ENCODE measurements around the gene NRG4. TPM values are rescaled to one million over a fixed set of nuclear protein-coding genes. Genes with fewer than 3 reads are reported as not detected.
"Not testable (repeated sequence)": the region's sequence is repeated elsewhere in the genome, so short reads cannot be mapped to it uniquely, and the experiment has no call there.

Gene NRG4
- total and polyA plus RNA-seq, 2 of the 8 experiments (the other 6 are each of a cell fraction or from before 2014, with no cell fraction given): 0.24 TPM; not detected in 1

DNA sequence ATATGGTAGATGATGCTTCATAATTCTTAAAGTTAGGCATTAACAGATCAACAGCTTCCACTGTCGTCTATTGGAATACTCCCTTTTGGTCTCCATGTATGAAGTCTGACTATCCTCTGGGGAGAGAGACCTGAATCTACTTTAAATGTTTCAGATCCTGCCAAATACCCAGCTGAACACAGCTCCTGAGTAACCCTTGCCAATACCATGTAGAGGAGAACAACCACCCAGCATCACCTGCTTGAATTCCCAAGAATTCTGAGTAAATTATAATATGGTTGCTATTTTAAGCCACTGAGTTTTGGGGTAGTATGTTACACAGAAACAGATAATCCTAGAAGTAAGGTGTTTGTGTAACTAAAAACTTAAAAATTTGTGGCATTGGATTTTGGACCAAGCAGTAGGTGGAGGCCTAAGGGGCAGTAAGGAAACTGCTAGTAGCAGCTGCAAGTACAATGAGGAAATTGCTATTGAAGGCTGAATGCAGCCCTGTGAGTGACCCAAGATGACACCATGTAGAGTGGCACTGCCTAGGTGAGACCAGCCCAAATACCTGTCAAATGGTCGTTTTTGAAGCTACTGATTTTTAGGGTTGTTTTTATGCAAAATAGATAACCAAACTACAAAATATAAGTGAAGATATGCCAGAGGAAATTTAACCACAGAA lies 30.9 kb downstream of the NRG4 start (continued):
- TF ChIP-seq CBX5 (IDR thresholded peaks at IDR 0.05; ENCODE audit: low read depth, low read length) (no peak), TEAD4 (IDR thresholded peaks at IDR 0.05; ENCODE audit: low read depth, low read length) (no peak), POLR2A (IDR thresholded peaks at IDR 0.05; ENCODE audit: control extremely low read depth in 1 of 2, low read depth in 2 of 2, low read length in 2 of 2) (no peak), EGR1 (IDR thresholded peaks at IDR 0.05; ENCODE audit: borderline replicate concordance, low read depth, low read length) (no peak), SIRT6 (IDR thresholded peaks at IDR 0.05; ENCODE audit: low read length) (no peak), YY1 (IDR thresholded peaks at IDR 0.05; ENCODE audit: low read depth, low read length) (no peak), HDAC2 (IDR thresholded peaks at IDR 0.05; ENCODE audit: borderline replicate concordance in 1 of 2, low read depth in 2 of 2, low read length in 2 of 2) (no peak), JUN (IDR thresholded peaks at IDR 0.05; ENCODE audit: low read depth, low read length) (no peak)

- H4K5ac ChIP-seq (ENCODE audit: insufficient read length, low read depth, low read length); H3K4me2 ChIP-seq (ENCODE audit: insufficient read depth in 1 of 2, low read depth in 2 of 2, low read length in 2 of 2); H3K79me2 ChIP-seq (ENCODE audit: control insufficient read depth in 1 of 2, insufficient read depth in 2 of 2, low read length in 2 of 2); H4K91ac ChIP-seq (replicated peaks; ENCODE audit: insufficient read length, low read length); H3K36me3 ChIP-seq (ENCODE audit: control insufficient read depth in 2 of 4, insufficient read depth in 4 of 4, low read length in 3 of 4); H3K79me1 ChIP-seq (ENCODE audit: low read depth, low read length); H3K56ac ChIP-seq (replicated peaks; ENCODE audit: insufficient read length, low read depth, low read length); DNase-seq (ENCODE audit: low read depth in 1 of 2, low spot score in 2 of 2); H3K23me2 ChIP-seq (ENCODE audit: low read depth, low read length); H3K4me3 ChIP-seq (ENCODE audit: extremely low read depth in 1 of 4, insufficient read depth in 2 of 4, low read depth in 3 of 4, low read length in 4 of 4); H3K27me3 ChIP-seq (replicated peaks in 1 of 4; ENCODE audit: control insufficient read depth in 3 of 4, extremely low read depth in 1 of 4, insufficient read depth in 3 of 4, low read length in 3 of 4); H3K18ac ChIP-seq (ENCODE audit: extremely low read depth, low read length); H3K4ac ChIP-seq (replicated peaks; ENCODE audit: insufficient read length, low read depth, low read length); H3K9ac ChIP-seq (replicated peaks in 1 of 4; ENCODE audit: extremely low read depth in 1 of 4, low read depth in 3 of 4, low read length in 3 of 4); H2BK120ac ChIP-seq (replicated peaks; ENCODE audit: low read depth, low read length); H3K23ac ChIP-seq (ENCODE audit: insufficient read length); H2BK5ac ChIP-seq (ENCODE audit: low read depth, low read length); H2AK5ac ChIP-seq (ENCODE audit: low read depth, low read length); H3K9me3 ChIP-seq (ENCODE audit: insufficient read depth in 2 of 2, low read depth in 1 of 2, low read length in 1 of 2); H4K8ac ChIP-seq (ENCODE audit: extremely low read depth, insufficient read depth, low read length); H2BK12ac ChIP-seq (ENCODE audit: low read depth, low read length); H4K20me1 ChIP-seq (replicated peaks in 1 of 2; ENCODE audit: control insufficient read depth in 1 of 2, insufficient read depth in 2 of 2, low read length in 2 of 2); FAIRE-seq; H2BK15ac ChIP-seq (ENCODE audit: low read length); H2BK20ac ChIP-seq (ENCODE audit: low read length); H3K14ac ChIP-seq (ENCODE audit: insufficient read length); H3K4me1 ChIP-seq (replicated peaks in 1 of 4; ENCODE audit: control insufficient read depth in 3 of 4, insufficient read depth in 4 of 4, low read length in 3 of 4); H2AFZ ChIP-seq (ENCODE audit: low read length); H3K27ac ChIP-seq (ENCODE audit: low read depth, low read length): not testable (repeated sequence)
- POLR2A ChIA-PET (ENCODE audit: partially characterized antibody): interaction anchor here (0.6 kb wide), 1 partner anchor 404 kb away, joined by 6 read pairs; no protein-coding TSS in a partner anchor
- WGBS, 2 experiments (ENCODE audit: extremely low coverage in 1 of 2, insufficient coverage in 1 of 2, insufficient read length in 1 of 2, insufficient replicate concordance in 2 of 2, low coverage in 1 of 2, low lambda C conversion rate in 2 of 2, missing lambda C conversion rate in 1 of 2): 100% methylated on average over 3 of the region's 3 CpGs; no CpG with 5 or more reads in 1 of the 2 experiments
- CTCF ChIA-PET (ENCODE audit: partially characterized antibody): interaction anchor here (0.6 to 0.9 kb wide), 2 partner anchors 16 to 963 kb away, joined by 3 read pairs; no protein-coding TSS in a partner anchor
Observed at GRCh38 chr15:75976766-75977165, 35.5 kb downstream of the NRG4 start.
